ENCODE results near the gene ITPR1.

DNA sequence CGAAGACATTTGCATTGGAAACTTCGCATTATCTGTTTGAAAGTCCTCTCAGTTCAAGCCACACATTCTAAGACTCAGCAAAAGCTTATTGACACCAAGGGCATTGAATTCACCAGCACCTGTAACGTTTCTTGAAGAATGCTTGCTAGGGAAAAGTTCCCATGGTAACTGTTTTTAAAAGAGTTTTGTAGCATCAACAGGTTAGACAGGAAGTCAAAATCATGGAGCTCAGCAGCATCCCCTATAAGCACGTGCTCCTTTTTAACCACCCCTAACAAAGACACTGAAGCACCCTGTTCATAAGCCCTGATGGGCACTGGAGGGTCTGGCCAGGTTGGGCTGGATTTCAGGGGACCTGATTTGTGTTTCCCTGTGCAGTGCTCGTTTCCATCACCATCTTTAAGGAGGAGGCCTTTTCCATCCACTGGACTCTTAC lies 256.4 kb downstream of the ITPR1 start:
- TF ChIP-seq, protein P1, sequence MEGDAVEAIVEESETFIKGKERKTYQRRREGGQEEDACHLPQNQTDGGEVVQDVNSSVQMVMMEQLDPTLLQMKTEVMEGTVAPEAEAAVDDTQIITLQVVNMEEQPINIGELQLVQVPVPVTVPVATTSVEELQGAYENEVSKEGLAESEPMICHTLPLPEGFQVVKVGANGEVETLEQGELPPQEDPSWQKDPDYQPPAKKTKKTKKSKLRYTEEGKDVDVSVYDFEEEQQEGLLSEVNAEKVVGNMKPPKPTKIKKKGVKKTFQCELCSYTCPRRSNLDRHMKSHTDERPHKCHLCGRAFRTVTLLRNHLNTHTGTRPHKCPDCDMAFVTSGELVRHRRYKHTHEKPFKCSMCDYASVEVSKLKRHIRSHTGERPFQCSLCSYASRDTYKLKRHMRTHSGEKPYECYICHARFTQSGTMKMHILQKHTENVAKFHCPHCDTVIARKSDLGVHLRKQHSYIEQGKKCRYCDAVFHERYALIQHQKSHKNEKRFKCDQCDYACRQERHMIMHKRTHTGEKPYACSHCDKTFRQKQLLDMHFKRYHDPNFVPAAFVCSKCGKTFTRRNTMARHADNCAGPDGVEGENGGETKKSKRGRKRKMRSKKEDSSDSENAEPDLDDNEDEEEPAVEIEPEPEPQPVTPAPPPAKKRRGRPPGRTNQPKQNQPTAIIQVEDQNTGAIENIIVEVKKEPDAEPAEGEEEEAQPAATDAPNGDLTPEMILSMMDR (conservative IDR thresholded peaks at IDR 0.05 in 1 of 2, IDR thresholded peaks at IDR 0.05 in 1 of 2; ENCODE audit: extremely low read depth in 1 of 2, insufficient read depth in 1 of 2, low read depth in 1 of 2, low read length in 2 of 2), result no peak
- TF ChIP-seq EZH2 (IDR thresholded peaks at IDR 0.05; ENCODE audit: borderline replicate concordance, low read length), result no peak
